HG03342 (cell line): ENCODE results near the gene HRH2.

Experiments
- ATAC-seq: cut with Tn5 transposase; IDR thresholded peaks from one replicate; pipeline ENCODE4 v1.9.1; 2021; ENCODE audit warnings: mild to moderate bottlenecking, moderate library complexity; ENCODE audit not compliant: unreplicated experiment

Gene HRH2

DNA sequence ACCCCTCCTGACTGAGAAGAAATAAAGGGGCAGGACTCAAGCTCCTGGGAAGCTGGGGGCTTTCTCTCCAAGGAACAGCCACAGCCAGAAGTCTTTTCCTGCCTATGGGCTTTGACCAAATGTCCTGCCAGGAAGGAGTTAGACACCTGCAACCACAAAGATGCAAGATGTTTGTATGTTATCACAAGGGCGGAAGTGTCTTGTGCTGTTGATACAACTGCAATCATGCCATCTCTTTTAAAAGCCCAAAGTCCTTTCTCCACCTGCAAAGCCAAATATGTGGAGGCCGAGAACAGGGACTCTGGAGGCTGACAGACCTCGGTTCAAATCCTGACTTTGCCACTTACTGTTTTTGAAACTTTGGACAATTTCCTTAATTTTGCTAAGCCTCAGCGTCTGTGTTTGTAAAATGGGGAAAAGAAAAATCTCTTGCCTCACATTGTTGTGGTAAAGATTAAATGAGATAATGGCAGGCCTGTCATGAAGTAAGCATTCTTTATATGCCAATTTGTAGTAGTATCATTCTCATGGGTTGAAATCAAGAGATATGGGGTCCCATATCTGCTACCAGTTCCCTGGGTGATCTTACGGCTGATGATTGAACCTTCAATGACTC is 17.0 kb downstream of the HRH2 start:
- no peak for ATAC-seq

DNA sequence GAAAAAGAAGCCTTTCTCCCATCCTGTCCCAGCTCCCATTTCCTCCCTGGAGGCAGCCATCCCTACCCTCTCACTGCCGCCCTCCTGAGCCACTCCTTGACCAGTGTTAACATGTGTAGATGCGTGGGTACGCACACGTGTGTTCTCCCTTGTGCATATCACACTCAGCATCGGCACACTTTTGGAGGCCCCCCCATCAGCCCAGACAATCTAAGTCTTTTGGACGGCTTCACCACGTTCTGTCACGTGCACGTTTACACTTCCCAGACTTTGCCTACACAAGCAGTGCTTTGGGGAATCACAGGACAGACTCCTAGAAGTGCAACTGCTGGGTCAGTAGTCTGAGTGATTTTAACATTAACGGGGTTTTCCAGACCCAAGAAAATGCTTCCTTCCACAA is 18.0 kb downstream of the HRH2 start:
- ATAC-seq: no peak

DNA sequence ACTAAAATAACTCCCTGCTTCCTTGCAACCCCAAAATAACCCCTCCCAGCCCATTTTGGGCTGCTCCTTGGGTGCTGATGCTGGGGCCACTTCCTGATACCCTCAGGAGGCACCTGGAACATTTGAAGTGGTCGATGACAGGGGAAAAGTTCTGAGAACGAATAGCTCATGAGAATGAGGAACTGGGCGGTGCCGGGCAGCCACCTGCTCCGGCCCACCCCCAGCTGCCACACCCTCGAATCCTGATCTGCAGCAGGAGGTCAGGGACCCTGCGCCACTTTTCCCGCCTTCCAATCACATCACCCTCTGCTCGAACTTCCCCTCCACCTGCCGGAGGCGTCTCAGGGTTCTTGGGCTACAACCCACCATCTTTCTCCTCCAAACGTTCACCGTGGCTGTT is 19.7 kb downstream of the HRH2 start:
- no peak for ATAC-seq

DNA sequence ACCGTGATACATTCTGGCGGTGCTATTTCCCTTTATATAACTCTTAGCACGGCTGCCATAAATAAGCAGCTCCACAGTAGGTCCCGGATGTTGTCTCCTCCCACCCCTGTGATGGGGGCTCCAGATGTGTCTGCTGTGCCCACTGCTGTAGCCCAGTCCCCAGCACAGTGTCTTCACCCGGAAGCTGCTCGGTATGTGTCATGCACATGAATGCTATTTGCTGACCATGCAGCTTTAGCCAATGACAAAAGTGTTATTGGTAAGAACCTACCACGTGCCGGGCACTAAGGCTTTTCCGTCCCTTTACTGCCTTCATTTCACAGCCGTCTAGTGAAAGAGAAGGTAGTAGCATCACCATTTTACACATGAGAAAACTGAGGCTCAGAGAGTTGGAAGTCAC is 20.2 kb downstream of the HRH2 start:
- no peak for ATAC-seq

DNA sequence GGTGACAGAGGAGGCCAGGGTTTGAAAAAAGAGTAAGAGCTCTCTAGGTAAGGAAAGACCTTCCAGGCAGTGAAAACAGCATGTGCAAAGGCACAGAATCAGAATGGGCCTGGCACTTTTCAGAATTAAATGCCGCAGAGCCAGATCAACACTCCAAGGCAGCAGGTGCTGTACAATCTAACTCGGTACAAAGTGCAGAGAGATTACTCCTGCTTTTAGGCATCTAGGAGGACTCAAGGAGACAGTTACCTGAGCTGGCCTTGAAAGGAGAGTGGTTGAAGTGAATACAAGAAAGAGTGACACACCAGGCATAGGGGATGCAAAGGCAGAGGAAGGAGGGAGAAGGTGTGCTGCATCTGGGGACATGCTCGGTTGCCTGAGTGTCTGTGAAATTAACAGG is 21.5 kb downstream of the HRH2 start:
- ATAC-seq: no peak

DNA sequence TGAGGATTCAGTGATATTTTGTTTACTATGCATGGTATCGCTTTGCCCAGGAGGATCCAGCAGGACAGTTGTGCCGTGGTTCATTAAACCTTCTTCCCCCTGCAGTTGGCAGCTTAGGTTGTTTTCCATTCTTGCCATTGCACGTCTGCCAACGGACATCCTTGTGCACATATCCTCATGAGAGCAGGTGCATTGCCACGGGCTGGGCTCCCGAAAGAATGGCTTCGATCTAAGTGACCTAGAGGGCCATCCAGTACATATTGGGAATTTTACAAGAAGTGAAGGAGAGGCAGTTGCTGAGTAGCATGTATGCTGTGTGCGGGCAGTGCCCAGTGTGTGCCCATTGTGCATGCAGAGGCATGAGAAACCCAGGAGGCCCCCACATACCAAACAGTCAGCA is 22.1 kb downstream of the HRH2 start:
- ATAC-seq: no peak

DNA sequence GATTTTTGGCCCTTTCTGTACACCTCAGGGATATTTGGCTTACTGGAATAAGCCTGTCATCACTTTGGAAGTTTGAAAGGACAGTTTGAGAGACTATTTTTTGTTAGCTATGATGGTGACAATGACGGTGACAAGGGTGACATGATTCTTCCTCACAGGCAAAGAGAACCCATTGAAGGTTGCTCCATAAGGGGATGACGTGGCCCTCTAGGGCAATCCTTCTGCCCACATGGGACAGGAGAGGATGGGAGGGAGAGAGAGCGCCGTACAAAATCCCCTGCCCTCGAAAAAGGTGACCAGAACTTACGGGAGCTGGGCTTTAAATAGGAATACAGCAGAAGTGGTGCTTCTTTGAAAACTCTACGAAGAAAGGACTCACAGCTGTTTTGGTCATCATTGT is 22.6 kb downstream of the HRH2 start:
- no peak for ATAC-seq

DNA sequence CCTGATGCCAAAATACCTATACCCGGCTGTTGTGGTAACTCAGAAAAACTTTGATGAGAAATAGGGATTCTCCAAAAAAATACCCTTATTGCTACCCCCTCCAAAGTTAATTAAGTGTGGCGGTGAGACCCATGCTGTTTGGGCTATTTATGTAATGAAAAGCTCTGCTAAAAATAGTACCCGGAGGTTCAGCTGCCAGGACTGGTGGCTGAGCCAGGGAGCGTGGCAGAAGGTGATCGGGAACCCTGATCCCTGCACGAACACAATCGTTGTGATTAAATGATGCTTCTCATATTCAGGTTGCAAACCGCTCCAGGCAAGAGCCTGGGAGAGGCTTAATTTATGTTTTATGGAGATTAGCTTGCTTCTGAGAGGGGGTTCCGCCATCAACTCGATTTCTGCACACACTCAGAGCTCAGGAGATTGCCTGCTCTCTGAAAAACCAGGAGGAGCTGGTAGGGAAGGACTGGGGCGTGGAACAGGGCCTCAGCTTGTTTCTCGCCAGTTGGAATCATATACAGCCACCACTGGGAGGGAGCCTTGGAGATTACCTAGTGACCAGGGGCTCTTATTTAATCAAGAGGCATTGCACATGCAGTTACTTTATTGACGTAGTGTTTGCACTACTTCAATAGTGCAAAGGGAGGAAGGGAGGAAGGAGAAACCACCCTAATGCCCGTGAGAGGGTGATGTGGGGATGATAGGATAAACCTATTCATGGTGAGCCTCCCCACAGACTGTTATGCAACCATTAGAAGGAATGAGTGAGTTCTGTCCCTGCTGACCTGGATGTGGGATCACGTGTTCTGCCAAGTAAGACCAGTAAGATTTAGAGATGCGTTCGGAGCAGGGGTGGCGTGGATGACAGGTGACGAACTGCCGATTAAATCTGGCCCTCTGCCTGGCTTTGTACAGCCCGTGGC is 23.4 kb downstream of the HRH2 start:
- no peak for ATAC-seq

DNA sequence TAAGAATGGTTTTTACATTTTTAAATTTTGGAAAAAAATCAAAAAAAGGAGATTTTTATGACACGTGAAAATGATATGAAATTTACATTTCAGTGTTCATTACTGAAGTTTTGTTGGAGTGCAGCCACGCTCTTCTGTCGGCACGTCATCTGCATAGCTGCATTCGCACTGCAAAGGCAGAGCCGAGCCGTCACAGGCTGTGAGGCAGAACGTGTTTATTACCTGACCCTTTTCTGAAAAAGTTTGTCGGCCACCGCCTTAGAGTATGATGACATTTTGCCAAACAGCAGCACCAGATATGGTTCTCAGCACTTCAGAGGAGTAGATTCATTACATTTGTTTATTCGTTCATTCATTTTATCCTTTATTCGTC is 24.1 kb downstream of the HRH2 start:
- no peak for ATAC-seq

DNA sequence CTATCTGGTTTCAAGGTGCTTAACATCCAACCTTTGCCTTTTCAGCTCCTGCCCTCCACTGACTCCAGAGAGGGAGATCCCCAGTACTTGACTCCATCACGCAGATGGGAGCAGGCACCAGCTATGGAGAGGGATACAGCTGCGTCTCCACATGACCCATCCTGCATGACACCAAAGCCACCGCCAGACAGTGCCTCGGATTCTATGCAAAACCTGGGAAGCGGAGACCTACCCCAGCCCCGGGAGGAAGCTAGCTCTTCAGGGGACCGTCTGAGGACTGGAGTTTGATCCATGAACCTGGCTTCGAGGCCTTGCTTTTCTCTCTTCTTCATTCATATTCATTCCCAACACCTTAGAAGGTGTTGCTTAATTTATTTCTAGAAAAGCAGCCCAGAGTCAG is 24.8 kb downstream of the HRH2 start:
- ATAC-seq: no peak

DNA sequence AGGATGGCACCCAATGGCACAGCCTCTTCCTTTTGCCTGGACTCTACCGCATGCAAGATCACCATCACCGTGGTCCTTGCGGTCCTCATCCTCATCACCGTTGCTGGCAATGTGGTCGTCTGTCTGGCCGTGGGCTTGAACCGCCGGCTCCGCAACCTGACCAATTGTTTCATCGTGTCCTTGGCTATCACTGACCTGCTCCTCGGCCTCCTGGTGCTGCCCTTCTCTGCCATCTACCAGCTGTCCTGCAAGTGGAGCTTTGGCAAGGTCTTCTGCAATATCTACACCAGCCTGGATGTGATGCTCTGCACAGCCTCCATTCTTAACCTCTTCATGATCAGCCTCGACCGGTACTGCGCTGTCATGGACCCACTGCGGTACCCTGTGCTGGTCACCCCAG is 25.4 kb downstream of the HRH2 start:
- no peak for ATAC-seq

DNA sequence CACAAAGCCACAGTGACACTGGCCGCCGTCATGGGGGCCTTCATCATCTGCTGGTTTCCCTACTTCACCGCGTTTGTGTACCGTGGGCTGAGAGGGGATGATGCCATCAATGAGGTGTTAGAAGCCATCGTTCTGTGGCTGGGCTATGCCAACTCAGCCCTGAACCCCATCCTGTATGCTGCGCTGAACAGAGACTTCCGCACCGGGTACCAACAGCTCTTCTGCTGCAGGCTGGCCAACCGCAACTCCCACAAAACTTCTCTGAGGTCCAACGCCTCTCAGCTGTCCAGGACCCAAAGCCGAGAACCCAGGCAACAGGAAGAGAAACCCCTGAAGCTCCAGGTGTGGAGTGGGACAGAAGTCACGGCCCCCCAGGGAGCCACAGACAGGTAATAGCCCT is 26.1 kb downstream of the HRH2 start:
- no peak for ATAC-seq

DNA sequence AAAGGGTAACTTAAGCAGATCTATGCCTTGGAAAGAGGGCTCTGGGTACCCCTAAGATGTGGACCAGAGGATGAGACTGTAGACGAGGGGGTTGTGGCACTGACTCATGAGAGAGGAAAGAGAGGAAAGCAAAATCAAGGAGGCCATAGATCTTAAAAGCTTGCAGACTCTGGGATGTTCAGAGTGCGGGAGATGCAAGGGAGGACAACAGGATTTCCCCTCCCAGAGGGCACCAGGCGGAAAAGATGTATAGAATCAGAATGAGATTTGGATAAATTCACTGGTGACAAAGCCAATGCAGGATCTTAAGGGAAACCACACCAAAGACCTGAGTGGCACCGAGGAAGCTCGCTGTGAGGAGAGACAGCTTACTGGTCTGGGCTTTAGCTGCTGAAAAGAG is 27.1 kb downstream of the HRH2 start:
- no peak for ATAC-seq

DNA sequence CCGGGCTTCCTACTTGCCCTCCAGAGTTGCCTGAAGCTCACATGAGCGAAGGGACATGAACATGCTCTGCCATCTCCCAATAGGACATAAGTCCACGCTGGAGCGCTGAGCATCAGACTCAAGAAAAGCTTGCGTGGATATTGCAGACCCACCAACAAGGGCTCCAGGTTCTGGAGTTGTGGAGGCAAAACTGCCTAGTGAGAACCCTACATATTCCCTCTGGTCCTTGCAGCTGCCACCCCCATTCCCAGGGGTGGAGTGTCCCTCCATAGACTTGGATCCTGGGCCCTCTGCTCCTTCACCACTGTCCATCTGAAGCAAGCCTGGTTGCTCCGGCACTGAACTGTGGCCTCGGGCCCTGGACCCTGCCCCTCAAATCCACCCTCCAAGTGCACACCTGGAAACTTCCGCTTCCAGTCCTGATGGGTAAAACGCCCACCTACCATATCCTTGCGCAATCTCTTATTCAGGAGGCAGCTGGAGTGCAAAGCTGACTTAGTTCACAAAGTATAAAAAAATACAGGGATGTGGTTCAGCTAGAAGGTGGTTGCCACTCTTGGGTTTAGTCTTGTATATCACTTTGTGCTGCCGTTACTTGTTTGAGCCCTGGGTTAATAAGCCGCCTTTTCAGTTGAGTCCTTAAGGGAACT is 28.0 kb downstream of the HRH2 start:
- ATAC-seq: no peak

DNA sequence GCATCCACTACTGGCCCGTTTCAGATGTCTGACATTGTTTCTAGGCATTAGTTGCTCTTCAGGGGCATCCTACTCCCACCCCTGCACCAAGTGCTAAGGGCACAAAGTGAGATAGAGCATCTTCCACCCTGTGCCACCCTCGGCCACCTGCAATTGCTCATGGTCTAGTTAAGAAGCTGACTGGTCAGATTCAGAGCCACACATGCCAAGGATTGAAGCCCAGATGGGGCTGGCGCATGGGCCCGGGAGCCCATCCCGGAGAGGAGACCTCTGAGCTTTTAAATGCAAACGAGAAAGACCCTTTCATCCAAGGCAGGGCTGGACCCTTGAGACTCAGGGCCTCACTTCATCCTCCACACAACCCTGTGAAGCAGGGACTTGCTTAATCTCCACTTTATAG is 28.5 kb downstream of the HRH2 start:
- no peak for ATAC-seq

DNA sequence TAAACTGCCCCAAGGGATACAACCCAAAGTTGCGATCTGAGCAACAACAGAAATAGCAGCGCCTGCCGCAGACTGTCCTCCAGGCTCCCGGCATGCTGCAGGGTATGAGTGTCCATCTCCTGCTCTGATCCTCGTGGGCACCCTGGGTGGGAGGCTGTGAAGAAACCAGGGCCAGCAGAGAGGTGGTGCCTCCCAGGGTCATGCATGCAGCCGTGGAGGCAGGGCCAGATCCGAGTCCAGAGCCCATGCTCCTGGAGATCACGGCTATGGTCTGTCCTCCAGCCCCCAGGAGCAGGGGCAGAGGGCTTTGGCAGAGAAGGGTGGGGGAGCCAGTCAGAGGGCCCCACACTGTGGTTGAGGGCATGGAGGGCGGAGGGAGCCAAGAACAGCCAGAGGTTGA is 29.0 kb downstream of the HRH2 start:
- ATAC-seq: no peak

DNA sequence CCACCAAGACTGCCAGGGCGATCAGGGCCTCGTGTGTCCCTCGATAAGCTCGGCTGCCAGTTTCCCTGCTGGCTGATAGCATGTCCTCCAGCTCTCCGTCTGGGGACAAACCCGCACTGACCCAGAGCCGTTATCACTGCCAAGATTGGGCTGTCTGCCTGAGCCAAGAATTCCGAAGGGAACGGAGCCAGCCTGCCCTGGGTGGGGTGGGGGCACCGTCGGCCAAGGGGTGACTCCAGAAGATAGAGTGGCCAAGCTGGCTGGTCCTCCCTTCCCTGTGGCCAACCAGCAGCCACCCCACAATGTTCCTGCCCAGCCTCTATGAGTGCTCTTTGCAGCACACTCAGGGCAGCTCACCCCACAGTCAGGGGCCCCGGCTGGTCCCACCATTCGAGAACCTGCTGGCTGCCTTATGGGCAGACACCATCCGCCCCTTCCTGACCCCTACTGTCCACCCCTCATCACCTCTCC is 29.4 kb downstream of the HRH2 start:
- ATAC-seq: no peak

DNA sequence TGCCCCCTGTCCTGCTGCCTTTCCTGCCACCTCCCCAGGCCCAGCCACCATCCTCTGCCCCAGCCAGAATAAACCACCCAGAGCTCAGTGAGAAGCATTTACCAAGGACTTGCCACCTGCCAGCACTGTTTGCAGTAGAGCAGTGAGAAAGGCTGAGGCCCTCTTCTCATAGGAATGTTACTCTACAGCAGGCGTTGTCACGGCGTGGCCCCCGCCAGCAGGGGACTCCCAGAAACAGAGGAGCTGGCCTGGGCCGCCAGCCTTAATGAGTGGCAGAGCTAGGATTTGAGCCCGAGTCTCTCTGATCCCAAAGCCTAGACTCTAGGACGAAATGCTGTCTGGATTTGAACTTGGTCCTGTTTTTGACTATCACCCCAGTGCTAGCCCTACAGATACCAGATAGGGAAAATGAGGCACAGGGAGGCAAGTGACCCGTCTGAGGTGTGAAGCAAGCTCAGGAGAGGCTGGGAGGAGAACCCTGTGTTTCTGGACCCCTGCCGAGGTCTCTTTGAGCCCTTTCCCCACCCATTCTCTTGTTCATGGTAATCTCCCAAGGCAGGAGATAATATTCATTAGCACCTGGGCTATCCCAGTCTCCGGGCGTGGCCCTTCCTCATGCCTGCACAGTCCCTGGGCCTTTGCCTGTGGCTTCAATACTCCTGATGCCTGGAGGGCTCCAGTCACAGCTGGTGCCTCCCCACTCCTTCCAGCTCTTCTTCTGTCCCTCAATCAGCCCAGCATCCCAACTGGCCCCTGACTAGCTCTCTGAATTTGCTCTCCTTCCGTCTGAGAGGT is 30.7 kb downstream of the HRH2 start:
- ATAC-seq: no peak

DNA sequence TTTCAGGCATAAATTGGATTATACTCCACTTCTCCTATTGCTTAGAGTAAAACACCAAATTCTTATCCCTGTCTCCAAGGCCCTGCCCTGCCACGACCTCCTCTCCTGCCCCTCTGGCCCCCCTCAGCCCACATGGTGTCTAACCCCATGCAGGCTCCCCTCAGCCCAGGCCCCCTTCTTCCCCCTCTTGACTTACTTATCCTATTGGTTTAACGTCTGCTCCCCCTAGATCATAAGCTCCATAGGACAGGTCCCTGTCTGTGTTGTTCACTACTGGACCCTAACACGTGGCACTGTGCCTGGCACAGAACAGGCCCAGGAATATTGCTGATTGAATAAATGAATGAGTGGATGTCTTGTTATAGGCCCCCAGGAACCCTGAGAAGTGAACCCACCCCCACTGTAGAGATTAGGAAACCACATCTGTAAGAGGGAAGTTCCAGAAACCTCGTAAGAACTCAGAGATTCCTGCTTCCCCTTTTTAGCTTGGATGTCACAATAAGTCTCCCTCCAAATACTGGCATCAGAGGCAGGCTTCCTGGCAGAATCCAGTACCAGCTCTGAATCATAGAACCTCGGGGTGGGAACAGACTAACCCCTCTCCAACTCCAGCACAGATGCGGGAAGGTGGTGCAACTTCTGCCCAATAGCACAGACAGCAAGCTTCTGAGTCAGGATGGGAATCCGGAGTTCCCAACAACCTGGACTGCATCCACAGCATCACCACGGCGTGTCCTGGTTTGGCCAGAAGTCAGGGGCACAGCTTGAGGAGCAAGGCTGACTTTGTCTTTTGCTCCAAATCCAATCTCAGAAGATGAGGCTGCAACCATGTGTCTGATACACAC is 31.5 kb downstream of the HRH2 start:
- no peak for ATAC-seq

DNA sequence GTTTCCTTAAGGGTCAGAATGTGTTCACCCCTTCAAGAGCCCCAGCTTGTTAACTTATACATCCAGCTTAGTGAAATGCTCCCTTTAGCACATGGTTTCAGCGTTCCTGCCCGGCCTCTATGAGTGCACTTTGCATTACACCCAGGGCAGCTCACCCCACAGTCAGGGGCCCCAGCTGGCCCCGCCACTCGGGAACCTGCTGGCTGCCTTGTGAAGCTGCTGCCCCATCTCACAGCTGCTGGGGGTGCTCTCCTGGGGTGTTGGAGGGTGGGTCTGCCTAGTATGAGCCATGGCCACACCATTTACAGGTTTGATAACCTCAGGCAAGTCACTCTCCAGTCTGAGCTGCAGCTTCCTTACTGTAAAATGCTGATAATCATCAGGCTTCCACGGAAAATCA is 32.2 kb downstream of the HRH2 start:
- no peak for ATAC-seq
